HG03025 (cell line): Measurements from ENCODE around the gene IVD.

Source experiments
- ATAC-seq: cut with Tn5 transposase; IDR thresholded peaks from one replicate; pipeline ENCODE4 v1.9.1; 2021; ENCODE audit warnings: mild to moderate bottlenecking, moderate library complexity; ENCODE audit not compliant: unreplicated experiment, low FRiP score

Gene IVD

GRCh38 chr15:40372981-40373380, 32.6 kb upstream of the IVD start:
- no peak for ATAC-seq

GRCh38 chr15:40377606-40378005, 28.0 kb upstream of the IVD start:
- no peak for ATAC-seq

GRCh38 chr15:40379374-40379773, 26.2 kb upstream of the IVD start:
- no peak for ATAC-seq

GRCh38 chr15:40379853-40380252, 25.7 kb upstream of the IVD start:
- no peak for ATAC-seq

GRCh38 chr15:40380636-40381035, 25.0 kb upstream of the IVD start:
- no peak for ATAC-seq

DNA sequence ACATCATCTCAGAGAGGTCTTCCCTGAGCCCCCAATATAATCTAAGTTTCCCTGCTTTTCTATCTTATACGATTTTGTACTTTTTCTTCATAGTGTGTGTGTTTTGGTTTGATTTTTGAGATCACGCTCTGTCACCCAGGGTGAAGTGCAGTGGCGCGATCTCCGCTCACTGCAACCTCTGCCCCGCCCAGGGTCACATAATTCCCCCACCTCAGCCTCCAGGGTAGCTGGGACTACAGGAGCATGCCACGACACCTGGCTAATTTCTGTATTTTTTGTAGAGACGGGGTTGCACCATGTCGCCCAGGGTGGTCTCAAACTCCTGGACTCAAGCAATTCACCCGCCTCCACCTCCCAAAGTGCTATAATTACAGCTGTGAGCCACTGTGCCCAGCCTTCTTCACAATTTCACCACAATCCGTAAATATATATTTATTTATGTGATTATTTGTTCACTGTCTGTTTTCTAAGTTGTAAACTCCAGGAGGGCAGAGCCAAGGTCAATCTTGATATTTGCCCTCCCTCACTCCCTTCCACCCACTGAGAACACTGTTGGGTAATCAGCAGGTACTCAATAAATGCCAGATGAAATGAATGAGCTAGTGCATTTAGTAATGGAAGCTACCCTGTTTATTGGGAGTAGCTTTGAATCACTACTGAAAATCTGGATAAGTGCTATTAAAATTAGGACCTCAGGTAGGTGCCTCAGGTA, 23.6 kb upstream of the IVD start:
- no peak for ATAC-seq

GRCh38 chr15:40382580-40383456, 22.8 kb upstream of the IVD start, which contains the start of gene KNSTRN:
Gene KNSTRN (plus strand): TSS chr15:40382721. CDS start chr15:40382836, 115 bp downstream.
- ATAC-seq = peak; percentile 90

DNA sequence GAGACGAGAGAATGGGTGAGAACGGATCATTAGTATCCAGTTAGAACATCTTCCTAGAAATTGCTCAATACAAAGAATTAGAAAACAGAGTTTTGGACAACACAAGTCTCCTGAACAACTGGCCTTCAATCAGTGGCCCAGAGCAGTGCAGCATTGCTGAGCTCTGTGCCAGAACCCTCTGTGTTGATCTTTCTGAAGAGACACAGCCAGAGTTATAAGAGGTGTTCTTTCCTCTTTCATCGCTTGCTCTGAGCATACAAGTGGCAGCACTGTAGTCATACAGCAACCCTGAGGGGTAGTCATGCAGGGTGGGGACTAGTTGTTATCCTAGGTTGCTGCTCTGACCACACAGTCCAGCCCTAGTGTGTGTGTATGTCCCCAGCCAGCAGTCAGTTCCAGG, 19.1 kb upstream of the IVD start:
- no peak for ATAC-seq

DNA sequence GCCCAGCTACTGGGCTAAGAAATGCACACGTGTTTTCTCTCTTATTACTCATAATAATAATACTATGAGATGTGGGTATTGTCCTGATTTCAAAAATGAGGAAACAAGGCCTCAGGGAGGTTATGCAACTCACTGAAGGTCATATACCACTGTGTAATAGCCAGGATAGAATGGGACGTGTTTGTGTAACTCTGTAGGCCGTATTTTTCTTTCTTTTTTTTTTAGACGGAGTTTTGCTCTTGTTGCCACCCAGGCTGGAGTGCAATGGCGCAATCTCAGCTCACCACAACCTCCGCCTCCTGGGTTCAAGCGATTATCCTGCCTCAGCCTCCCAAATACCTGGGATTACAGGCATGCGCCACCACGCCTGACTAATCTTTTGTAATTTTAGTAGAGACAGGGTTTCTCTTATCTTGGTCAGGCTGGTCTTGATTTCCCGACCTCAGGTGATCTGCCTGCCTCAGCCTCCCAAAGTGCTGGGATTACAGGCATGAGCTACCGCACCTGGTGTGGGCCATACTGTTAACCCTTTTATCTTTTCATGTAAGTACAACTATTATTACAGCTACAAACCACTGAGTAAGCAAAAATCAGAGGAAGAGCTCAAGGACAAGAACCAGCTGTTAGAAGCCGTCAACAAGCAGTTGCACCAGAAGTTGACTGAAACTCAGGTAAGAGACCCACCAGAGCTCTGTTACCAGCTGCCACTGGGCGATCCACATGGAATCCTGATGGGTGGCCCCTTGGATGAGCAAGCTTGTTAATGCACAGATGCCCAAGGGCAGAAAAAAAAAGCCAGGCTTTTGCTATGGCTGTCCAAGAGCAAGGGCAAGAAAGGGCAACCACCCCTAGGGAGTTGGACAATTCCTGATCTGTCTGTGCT, 16.4 kb upstream of the IVD start:
- ATAC-seq = no peak

DNA sequence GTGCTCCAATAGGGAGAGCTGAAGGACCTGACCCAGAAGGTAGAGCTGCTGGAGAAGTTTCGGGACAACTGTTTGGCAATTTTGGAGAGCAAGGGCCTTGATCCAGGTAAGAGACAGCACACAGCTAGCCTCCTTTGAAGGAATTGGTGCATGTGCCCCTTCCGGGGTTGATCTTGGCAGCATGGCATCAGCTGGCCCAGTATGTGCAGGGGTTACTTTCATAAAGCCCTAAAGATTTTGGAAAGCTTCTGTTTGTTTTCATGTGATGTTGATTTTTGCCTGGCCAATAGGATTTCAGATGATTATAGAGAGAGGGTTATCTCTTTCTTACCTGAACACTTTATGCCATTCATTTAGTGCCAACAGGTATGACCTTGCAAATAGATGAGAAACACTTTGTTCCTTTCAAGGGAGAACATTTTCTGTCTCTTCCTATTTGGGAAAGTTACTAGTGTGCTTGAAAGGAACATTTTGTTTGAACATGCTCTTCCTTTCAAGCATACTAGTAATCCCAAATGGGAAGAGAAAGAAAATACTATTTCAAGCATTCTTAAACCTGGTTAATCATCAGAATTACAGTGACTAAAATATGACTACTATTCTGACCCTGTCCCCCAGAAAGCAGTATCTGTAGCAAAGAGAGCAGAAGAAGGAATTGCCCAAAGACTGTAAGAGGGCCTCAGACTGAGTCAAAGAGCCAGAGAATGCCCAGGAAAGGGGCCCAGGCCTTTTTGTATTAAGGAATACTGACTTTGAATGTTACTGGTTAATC, 15.6 kb upstream of the IVD start:
- ATAC-seq = no peak

DNA sequence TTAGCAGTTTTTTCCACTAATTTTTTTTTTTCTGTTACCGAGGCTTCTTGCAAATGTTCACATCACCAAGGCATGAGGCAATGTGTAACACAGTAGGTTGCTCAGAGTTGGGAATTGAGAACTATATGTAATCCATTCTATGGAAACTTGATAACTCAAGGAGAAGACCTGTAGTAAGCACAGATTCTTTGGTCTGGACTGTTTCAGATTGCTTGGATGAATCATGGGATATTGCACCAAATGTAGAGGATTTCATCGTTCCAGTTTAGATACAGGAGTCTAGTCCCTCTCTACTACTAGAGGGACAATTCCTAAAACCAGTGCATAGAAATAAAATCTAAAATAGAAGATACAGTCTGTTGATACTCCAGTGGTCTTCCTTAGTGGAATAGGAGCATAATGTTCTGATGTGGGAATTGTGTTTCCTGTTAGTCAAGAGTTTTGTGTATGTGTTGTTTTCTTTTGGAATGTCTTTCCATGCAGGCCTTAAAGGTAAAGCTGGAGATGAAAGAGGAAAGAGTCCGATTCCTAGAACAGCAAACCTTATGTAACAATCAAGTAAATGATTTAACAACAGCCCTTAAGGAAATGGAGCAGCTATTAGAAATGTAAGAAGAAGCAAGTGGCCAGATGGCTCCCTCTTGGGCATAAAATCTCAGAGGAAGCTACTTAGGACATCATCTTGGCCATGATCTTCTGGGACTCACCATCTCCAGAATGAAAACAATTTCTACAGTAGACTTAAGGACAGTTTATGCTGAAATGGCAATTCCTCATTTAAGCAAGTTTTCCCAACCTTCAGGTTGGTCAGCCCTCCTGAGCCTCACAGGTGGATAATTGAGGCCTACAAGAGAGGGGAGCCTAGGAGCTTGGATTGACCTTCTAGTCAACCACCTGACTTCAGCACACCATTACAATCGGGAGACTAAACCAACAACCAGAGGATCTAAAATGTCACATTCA, 12.3 kb upstream of the IVD start:
- no peak for ATAC-seq

GRCh38 chr15:40397688-40398412, 7.7 kb upstream of the IVD start:
- no peak for ATAC-seq

GRCh38 chr15:40398413-40398873, 7.2 kb upstream of the IVD start:
- ATAC-seq = no peak

DNA sequence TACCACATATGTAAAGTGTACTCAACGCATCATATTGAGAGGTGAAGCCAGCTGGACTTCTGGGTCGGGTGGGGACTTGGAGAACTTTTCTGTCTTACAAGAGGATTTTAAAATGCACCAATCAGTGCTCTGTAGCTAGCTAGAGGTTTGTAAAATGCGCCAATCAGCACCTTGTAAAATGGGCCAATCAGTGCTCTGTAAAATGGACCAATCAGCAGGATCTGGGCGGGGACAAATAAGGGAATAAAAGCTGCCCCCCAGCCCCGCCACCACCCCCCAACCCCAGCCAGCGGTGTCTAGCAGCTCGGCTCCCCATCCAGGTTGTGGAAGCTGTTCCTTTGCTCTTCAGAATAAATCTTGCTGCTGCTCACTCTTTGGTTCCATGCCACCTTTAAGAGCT, 6.2 kb upstream of the IVD start:
- no peak for ATAC-seq

- ATAC-seq = no peak
These were observed 1.9 kb downstream of the IVD start for GRCh38 chr15:40407330-40407990.

- ATAC-seq = no peak
These were observed 3.8 kb downstream of the IVD start for GRCh38 chr15:40409366-40409765.

- no peak for ATAC-seq
These were observed 4.9 kb downstream of the IVD start for GRCh38 chr15:40410476-40410875.
